ENCODE measurements around the gene IQGAP2. TPM values are rescaled to one million over a fixed set of nuclear protein-coding genes. Genes with fewer than 3 reads are reported as not detected.

IQGAP2 gene
- total and polyA plus RNA-seq, 9 of the 15 experiments (the other 6 are each of a cell fraction or from before 2014, with no cell fraction given): 8.7 to 23.2 (median 17.4) TPM

GRCh38 chr5:76689321-76690036 lies 286.4 kb downstream of the IQGAP2 start:
- WGBS (ENCODE audit: insufficient coverage, low coverage, missing lambda C conversion rate): 69% methylated on average over 3 of the region's 3 CpGs
- Histone ChIP-seq H3K4me3 (no peak overlapping the region), H3K9me1 (ENCODE audit: control insufficient read depth, insufficient read depth, low read length) (no peaks in the 10 kb centered on the region), H3K9me3 (replicated peaks; ENCODE audit: control insufficient read depth, insufficient read depth, low read depth, low read length) (no peaks in the 10 kb centered on the region), H3K9ac (ENCODE audit: insufficient read depth in 1 of 2, low read depth in 2 of 2, low read length in 2 of 2) (no peak overlapping the region), H3K27ac (ENCODE audit: extremely low read depth, low read depth, low read length) (no peak overlapping the region), H3K79me2 (ENCODE audit: control insufficient read depth, insufficient read depth, low read length) (no peaks in the 10 kb centered on the region), H3K36me3 (ENCODE audit: control insufficient read depth, insufficient read depth, low read length) (no peaks in the 10 kb centered on the region), H3K4me2 (ENCODE audit: insufficient read depth, low read length) (no peak overlapping the region), H3K27me3 (ENCODE audit: control insufficient read depth in 2 of 2, insufficient read depth in 2 of 2, low read length in 2 of 2) (no peaks in the 10 kb centered on the region), H3K4me1 (replicated peaks in 1 of 2; ENCODE audit: control insufficient read depth in 2 of 2, insufficient read depth in 2 of 2, low read length in 2 of 2) (peaks cover 0 to 17% of the 10 kb centered on the region in 2 experiments; a peak in 4 of 5 replicates), H4K20me1 (replicated peaks; ENCODE audit: control insufficient read depth, insufficient read depth, low read length) (no peaks in the 10 kb centered on the region), H2AFZ (ENCODE audit: low read depth, low read length) (no peak overlapping the region)
- in situ Hi-C loops (cut with MboI): no loop called here
- ChIA-PET CTCF (ENCODE audit: low intra/inter-chr PET ratio) (no interaction called here), POLR2A (interaction anchor here (0.6 to 2.6 kb wide), 5 partner anchors 9 to 326 kb away, joined by 3 to 9 read pairs (median 3); no protein-coding TSS in a partner anchor)
- 0 out of 2 replicates have a peak, but pooled peaks have one; percentile 37 for TF ChIP-seq PPARD (CRISPR knock-in tag; IDR thresholded peaks at IDR 0.05)
- no peak for TF ChIP-seq DLX4 (CRISPR knock-in tag; IDR thresholded peaks at IDR 0.05)
- no peak for TF ChIP-seq ATF6 (CRISPR knock-in tag; IDR thresholded peaks at IDR 0.05)
- TF ChIP-seq NCOA4 (IDR thresholded peaks at IDR 0.05; ENCODE audit: partially characterized antibody): no peak
- TF ChIP-seq TFE3 (CRISPR knock-in tag; IDR thresholded peaks at IDR 0.05): peak; percentile 69
- TF ChIP-seq STAT6 (CRISPR knock-in tag; IDR thresholded peaks at IDR 0.05): no peak
- no TSS peak for BruUV-seq (replicated peaks)
- no peak for ATAC-seq
- DNase-seq (ENCODE audit: extremely low read depth in 1 of 4, low spot score in 3 of 4): no peak
- intact Hi-C loops (cut with micrococcal nuclease): no loop called here
- FAIRE-seq: no peak
